Heart left ventricle (tissue), 13 donors: ENCODE data around the gene MRPS5.

ENCODE experiments used
- CTCF ChIP-seq, 12 donors: fragments of 200-600 bp; sonication (generic) in 4 of 12; IDR thresholded peaks; one replicate each; pipeline versions ENCODE4 v1.5.0 to v1.8.0; 2018 to 2022; ENCODE audit warnings: antibody characterized with exemption in 12 of 12, mild to moderate bottlenecking in 5 of 12
- POLR2A ChIP-seq, 2 donors: fragments of 450-650 bp; IDR thresholded peaks; one replicate each; pipeline ENCODE4 v1.6.1; 2017; ENCODE audit warnings: antibody characterized with exemption in 2 of 2, mild to moderate bottlenecking in 2 of 2, moderate library complexity in 2 of 2
- donor health status: ischemic (EF 13 %, LVEDD 7.1; RV severe dilation, severe dysfunction).
- donor health status: DM: no; HTN: yes; CAD: no.
- donor health status: DM: no; HTN: no; CAD: no.
- donor health status: ischemic (EF 25% LVEDD 6.9; RV normal size, moderate dysfunction).
- donor health status: ischemic (EF 25% LVEDD 5.7; RV mildly dilated, moderate dysfunction).
- donor health status: ischemic (EF 35%, LVEDD 5.7; RV mildly dilated, moderate dysfunction).
- donor health status: nonischemic (EF 11% LVEDD 7.7; RV severe dilation, severe dysfunction).
- donor health status: DM: yes; HTN: yes; CAD: no.
- donor health status: PGD.
- donor health status: ischemic (EF 29% LVEDD 5.4; RV normal size, mild dysfunction).
- donor health status: nonischemic (EF 23%, LVEDD 6.1; RV moderate dilation, normal function).

- TF ChIP-seq CTCF (IDR thresholded peaks at IDR 0.05) (no peak), POLR2A (IDR thresholded peaks at IDR 0.05) (no peak)
Observed at GRCh38 chr2:95058989-95059641, 62.5 kb downstream of the MRPS5 start.
